ENCODE measurements around the gene KRTAP10-4.

GRCh38 chr21:44557491-44558328, 15.8 kb upstream of the KRTAP10-4 start:
- TF ChIP-seq EZH2 (IDR thresholded peaks at IDR 0.05; ENCODE audit: insufficient read depth, poor library complexity, severe bottlenecking) = no peak
- TF ChIP-seq EZH2phosphoT487 (IDR thresholded peaks at IDR 0.05; ENCODE audit: insufficient read depth, low read depth) = no peak

All from GM23248 (cell line).